Liver (tissue), 9 donors: ENCODE measurements around the gene KCNMA1. TPM values are rescaled to one million over a fixed set of nuclear protein-coding genes. Genes with fewer than 3 reads are reported as not detected.

Experiments
- DNase-seq: peaks from one replicate; pipeline ENCODE4 v3.0.0-alpha.2; 2017; ENCODE audit warnings: low spot score
- H3K27ac ChIP-seq, 2 donors: one replicate each; pipeline ENCODE4 v1.7.0; 2013; ENCODE audit warnings: inconsistent platforms in 2 of 2, low read length in 2 of 2, control low read depth in 1 of 2, low read depth in 1 of 2, mild to moderate bottlenecking in 1 of 2
- H3K27me3 ChIP-seq, 4 donors: one replicate each; pipeline versions ENCODE4 v1.6.1 to v1.7.0; 2013; ENCODE audit warnings: low read length in 3 of 4, inconsistent platforms in 1 of 4, mild to moderate bottlenecking in 1 of 4, moderate library complexity in 1 of 4; ENCODE audit not compliant: control insufficient read depth in 4 of 4, insufficient read depth in 4 of 4
- H3K36me3 ChIP-seq, 4 donors: one replicate each; pipeline versions ENCODE4 v1.6.1 to v1.7.0; 2013; ENCODE audit warnings: low read length in 3 of 4, mild to moderate bottlenecking in 3 of 4, low read depth in 1 of 4, moderate library complexity in 1 of 4; ENCODE audit not compliant: control insufficient read depth in 4 of 4, insufficient read depth in 3 of 4
- H3K4me1 ChIP-seq, 4 donors: one replicate each; pipeline versions ENCODE4 v1.6.1 to v1.7.0; 2013; ENCODE audit warnings: low read length in 3 of 4, mild to moderate bottlenecking in 3 of 4, moderate library complexity in 1 of 4; ENCODE audit not compliant: control insufficient read depth in 4 of 4, insufficient read depth in 4 of 4
- H3K4me3 ChIP-seq, 3 donors: one replicate each; pipeline versions ENCODE4 v1.6.1 to v1.7.0; 2013; ENCODE audit warnings: low read length in 3 of 3, control low read depth in 1 of 3, low read depth in 1 of 3, mild to moderate bottlenecking in 1 of 3
- H3K9ac ChIP-seq, 2 donors: one replicate each; pipeline ENCODE4 v1.7.0; 2013; ENCODE audit warnings: low read length in 2 of 2, mild to moderate bottlenecking in 2 of 2, moderate library complexity in 2 of 2, control low read depth in 1 of 2, low read depth in 1 of 2
- H3K9me3 ChIP-seq, 4 donors: one replicate each; pipeline versions ENCODE4 v1.6.1 to v1.7.0; 2013; ENCODE audit warnings: low read length in 3 of 4; ENCODE audit not compliant: control insufficient read depth in 4 of 4
- EGR1 ChIP-seq, 2 donors: IDR thresholded peaks; 2 replicates each; pipeline ENCODE4 v1.6.1; 2016 to 2018; ENCODE audit warnings: antibody characterized with exemption in 2 of 2, low read depth in 2 of 2
- FOXA2 ChIP-seq: IDR thresholded peaks from 2 replicates; pipeline ENCODE4 v1.6.1; 2016; ENCODE audit warnings: antibody characterized with exemption
- GABPA ChIP-seq, 2 donors: IDR thresholded peaks in 1 of 2; conservative IDR thresholded peaks in 1 of 2; 2 replicates each; pipeline ENCODE4 v1.6.1; 2016; ENCODE audit warnings: antibody characterized with exemption in 2 of 2, mild to moderate bottlenecking in 1 of 2, moderate library complexity in 1 of 2
- HNF4A ChIP-seq, 2 donors: conservative IDR thresholded peaks; 2 replicates each; pipeline ENCODE4 v1.6.1; 2016; ENCODE audit warnings: antibody characterized with exemption in 2 of 2, mild to moderate bottlenecking in 2 of 2
- HNF4G ChIP-seq: IDR thresholded peaks from 2 replicates; pipeline ENCODE4 v1.6.1; 2016; ENCODE audit warnings: antibody characterized with exemption
- JUND ChIP-seq, 2 donors: IDR thresholded peaks; 2 replicates each; pipeline ENCODE4 v1.6.1; 2016; ENCODE audit warnings: antibody characterized with exemption in 2 of 2
- NR2F2 ChIP-seq: IDR thresholded peaks from 2 replicates; pipeline ENCODE4 v1.6.1; 2016; ENCODE audit warnings: antibody characterized with exemption
- RAD21 ChIP-seq, 2 donors: IDR thresholded peaks; 2 replicates each; pipeline ENCODE4 v1.6.1; 2016; ENCODE audit warnings: antibody characterized with exemption in 2 of 2, mild to moderate bottlenecking in 2 of 2
- RXRA ChIP-seq, 2 donors: IDR thresholded peaks; 2 replicates each; pipeline ENCODE4 v1.6.1; 2017 to 2018; ENCODE audit warnings: antibody characterized with exemption in 2 of 2, mild to moderate bottlenecking in 1 of 2
- SP1 ChIP-seq: IDR thresholded peaks from 2 replicates; pipeline ENCODE4 v1.6.1; 2018; ENCODE audit warnings: antibody characterized with exemption, mild to moderate bottlenecking
- TAF1 ChIP-seq: conservative IDR thresholded peaks from 2 replicates; pipeline ENCODE4 v1.6.1; 2016; ENCODE audit warnings: antibody characterized with exemption, mild to moderate bottlenecking
- YY1 ChIP-seq: IDR thresholded peaks from 2 replicates; pipeline ENCODE4 v1.6.1; 2016; ENCODE audit warnings: antibody characterized with exemption, mild to moderate bottlenecking
- WGBS: extraction: QIAGEN DNeasy Blood & Tissue Kit; methylation state at CpG from one replicate; pipeline ENCODE4 v1.1.7; 2013; 5-methylcytosine and 5-hydroxymethylcytosine counted together
- polyA plus RNA-seq, 2 donors: library from polyadenylated mRNA; stranded (reverse) in 1 of 2; unstranded in 1 of 2; fragments of 200-250 nt in 1 of 2; fragments of >200 nt in 1 of 2; fragmentation: Nextera tagmentation in 1 of 2; extraction: Ambion mirVana in 1 of 2; gene quantifications; one replicate each; pipeline versions ENCODE4 v1.2.1 to v1.2.3, GENCODE V29; 2013 to 2015
- total RNA-seq, 2 donors: library from RNA; depleted of rRNA; stranded (reverse); fragments of >200 nt; gene quantifications; one replicate each; pipeline ENCODE4 v1.2.3, GENCODE V29; 2014
- TF ChIP-seq, protein P1 (sequence below): IDR thresholded peaks from 2 replicates; pipeline ENCODE4 v1.6.1; 2016; ENCODE audit warnings: antibody characterized with exemption
- TF ChIP-seq, protein P2 (sequence below): fragments of 150-350 bp; IDR thresholded peaks from 2 replicates; pipeline ENCODE4 v1.5.1; 2017; ENCODE audit warnings: improper control_type of control experiment, low read depth, low read length; ENCODE audit not compliant: missing input control
- TF ChIP-seq, protein P3 (sequence below): IDR thresholded peaks from 2 replicates; pipeline ENCODE4 v1.6.1; 2016; ENCODE audit warnings: antibody characterized with exemption
- TF ChIP-seq, protein P4 (sequence below): IDR thresholded peaks from 2 replicates; pipeline ENCODE4 v1.6.1; 2016; ENCODE audit warnings: antibody characterized with exemption, mild to moderate bottlenecking
- TF ChIP-seq, protein P5 (sequence below): IDR thresholded peaks from 2 replicates; pipeline ENCODE4 v1.6.1; 2016; ENCODE audit warnings: antibody characterized with exemption
- donor health status: healthy.
- donor health status: healthy.
- donor health status: healthy.
- donor health status: healthy.
- donor health status: healthy.

KCNMA1 gene
- total and polyA plus RNA-seq, 4 donors = 2.5 to 9.7 (median 4.7) TPM

DNA sequence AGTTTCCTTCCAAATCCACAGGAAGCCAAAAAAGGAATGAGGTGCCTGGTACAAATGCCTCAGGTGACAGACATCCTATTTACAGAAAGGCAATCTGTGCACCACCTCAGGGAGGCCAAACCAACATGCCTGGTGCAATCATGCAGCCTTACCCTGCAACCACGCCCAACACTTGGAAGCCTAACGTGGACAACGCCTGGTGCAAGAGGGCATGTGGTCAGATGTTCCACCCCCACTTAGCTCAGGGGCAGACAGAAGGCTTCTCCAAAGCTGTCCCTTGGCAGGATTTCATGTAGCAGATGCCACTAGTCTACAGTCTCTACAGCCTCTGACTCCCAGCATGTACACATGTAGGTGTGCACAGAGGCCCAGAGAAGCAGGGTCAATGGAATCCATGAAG is 89.5 kb downstream of the KCNMA1 start:
- H3K27me3 ChIP-seq = no peaks in the 10 kb centered on the region
- H3K4me3 ChIP-seq = no peak overlapping the region
- WGBS = 87% methylated on average over 3 of the region's 3 CpGs
- DNase-seq = no peak
- peaks cover 0 to 5% (median 3%) of the 10 kb centered on the region in 4 donors for H3K4me1 ChIP-seq
- no peak overlapping the region for H3K27ac ChIP-seq
- no peaks in the 10 kb centered on the region for H3K9me3 ChIP-seq
- TF ChIP-seq EGR1 (IDR thresholded peaks at IDR 0.05; ENCODE audit: low read depth in 2 of 2) = no peak
- TF ChIP-seq, protein P1, sequence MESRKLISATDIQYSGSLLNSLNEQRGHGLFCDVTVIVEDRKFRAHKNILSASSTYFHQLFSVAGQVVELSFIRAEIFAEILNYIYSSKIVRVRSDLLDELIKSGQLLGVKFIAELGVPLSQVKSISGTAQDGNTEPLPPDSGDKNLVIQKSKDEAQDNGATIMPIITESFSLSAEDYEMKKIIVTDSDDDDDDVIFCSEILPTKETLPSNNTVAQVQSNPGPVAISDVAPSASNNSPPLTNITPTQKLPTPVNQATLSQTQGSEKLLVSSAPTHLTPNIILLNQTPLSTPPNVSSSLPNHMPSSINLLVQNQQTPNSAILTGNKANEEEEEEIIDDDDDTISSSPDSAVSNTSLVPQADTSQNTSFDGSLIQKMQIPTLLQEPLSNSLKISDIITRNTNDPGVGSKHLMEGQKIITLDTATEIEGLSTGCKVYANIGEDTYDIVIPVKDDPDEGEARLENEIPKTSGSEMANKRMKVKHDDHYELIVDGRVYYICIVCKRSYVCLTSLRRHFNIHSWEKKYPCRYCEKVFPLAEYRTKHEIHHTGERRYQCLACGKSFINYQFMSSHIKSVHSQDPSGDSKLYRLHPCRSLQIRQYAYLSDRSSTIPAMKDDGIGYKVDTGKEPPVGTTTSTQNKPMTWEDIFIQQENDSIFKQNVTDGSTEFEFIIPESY = no peak
- no peak overlapping the region for H3K9ac ChIP-seq
- no peaks in the 10 kb centered on the region for H3K36me3 ChIP-seq

DNA sequence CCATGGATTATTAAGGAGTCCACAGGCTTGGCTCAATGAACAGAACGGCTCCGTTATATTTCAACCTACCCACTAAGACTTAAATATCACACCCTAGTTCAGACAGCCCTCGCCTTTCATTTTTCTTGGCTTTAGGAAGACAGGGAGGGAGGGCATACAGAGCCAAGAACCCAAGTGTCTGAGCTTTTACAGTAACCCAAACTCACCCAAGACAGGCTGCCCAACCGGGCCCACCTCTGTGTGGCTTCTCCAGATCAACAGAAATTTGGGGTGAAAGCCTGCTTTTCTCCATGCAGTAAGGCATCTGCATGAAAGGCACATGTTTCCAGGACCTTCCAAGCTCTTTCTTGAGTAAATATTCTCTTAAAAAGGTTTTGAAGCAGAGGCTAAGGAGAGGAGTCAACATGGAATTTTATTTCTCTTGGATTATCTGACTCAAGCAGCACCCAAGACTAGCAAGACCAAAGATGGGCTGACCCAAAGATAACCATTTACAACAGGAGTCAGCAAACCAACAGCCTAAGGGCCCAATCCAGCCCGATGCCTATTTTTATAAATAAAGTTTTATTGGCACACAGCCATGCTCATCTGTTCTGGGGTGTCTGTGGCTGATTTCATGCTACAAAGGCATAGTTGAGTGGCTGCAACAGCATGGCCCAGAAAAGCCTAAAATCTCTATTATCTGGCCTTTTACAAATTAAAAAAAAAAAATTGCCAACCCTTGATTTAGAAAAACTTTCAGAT is 90.1 kb downstream of the KCNMA1 start:
- Histone ChIP-seq H3K36me3 (no peaks in the 10 kb centered on the region), H3K27ac (no peak overlapping the region), H3K27me3 (no peaks in the 10 kb centered on the region), H3K9ac (no peak overlapping the region), H3K4me1 (peaks cover 0 to 5% (median 3%) of the 10 kb centered on the region in 4 donors), H3K9me3 (no peaks in the 10 kb centered on the region), H3K4me3 (no peak overlapping the region)
- 86% methylated on average over 5 of the region's 5 CpGs for WGBS
- TF ChIP-seq, protein P1 = no peak
- TF ChIP-seq, protein P2, sequence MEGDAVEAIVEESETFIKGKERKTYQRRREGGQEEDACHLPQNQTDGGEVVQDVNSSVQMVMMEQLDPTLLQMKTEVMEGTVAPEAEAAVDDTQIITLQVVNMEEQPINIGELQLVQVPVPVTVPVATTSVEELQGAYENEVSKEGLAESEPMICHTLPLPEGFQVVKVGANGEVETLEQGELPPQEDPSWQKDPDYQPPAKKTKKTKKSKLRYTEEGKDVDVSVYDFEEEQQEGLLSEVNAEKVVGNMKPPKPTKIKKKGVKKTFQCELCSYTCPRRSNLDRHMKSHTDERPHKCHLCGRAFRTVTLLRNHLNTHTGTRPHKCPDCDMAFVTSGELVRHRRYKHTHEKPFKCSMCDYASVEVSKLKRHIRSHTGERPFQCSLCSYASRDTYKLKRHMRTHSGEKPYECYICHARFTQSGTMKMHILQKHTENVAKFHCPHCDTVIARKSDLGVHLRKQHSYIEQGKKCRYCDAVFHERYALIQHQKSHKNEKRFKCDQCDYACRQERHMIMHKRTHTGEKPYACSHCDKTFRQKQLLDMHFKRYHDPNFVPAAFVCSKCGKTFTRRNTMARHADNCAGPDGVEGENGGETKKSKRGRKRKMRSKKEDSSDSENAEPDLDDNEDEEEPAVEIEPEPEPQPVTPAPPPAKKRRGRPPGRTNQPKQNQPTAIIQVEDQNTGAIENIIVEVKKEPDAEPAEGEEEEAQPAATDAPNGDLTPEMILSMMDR = no peak
- TF ChIP-seq GABPA (IDR thresholded peaks at IDR 0.05 in 1 of 2, conservative IDR thresholded peaks at IDR 0.05 in 1 of 2) = no peak
- TF ChIP-seq, protein P3, sequence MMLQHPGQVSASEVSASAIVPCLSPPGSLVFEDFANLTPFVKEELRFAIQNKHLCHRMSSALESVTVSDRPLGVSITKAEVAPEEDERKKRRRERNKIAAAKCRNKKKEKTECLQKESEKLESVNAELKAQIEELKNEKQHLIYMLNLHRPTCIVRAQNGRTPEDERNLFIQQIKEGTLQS = no peak
- no peak for TF ChIP-seq FOXA2
- TF ChIP-seq TAF1 = no peak
- no peak for TF ChIP-seq RAD21 (IDR thresholded peaks at IDR 0.05)
- no peak for TF ChIP-seq HNF4A (conservative IDR thresholded peaks at IDR 0.05)
- no peak for TF ChIP-seq RXRA (IDR thresholded peaks at IDR 0.05)
- TF ChIP-seq, protein P4, sequence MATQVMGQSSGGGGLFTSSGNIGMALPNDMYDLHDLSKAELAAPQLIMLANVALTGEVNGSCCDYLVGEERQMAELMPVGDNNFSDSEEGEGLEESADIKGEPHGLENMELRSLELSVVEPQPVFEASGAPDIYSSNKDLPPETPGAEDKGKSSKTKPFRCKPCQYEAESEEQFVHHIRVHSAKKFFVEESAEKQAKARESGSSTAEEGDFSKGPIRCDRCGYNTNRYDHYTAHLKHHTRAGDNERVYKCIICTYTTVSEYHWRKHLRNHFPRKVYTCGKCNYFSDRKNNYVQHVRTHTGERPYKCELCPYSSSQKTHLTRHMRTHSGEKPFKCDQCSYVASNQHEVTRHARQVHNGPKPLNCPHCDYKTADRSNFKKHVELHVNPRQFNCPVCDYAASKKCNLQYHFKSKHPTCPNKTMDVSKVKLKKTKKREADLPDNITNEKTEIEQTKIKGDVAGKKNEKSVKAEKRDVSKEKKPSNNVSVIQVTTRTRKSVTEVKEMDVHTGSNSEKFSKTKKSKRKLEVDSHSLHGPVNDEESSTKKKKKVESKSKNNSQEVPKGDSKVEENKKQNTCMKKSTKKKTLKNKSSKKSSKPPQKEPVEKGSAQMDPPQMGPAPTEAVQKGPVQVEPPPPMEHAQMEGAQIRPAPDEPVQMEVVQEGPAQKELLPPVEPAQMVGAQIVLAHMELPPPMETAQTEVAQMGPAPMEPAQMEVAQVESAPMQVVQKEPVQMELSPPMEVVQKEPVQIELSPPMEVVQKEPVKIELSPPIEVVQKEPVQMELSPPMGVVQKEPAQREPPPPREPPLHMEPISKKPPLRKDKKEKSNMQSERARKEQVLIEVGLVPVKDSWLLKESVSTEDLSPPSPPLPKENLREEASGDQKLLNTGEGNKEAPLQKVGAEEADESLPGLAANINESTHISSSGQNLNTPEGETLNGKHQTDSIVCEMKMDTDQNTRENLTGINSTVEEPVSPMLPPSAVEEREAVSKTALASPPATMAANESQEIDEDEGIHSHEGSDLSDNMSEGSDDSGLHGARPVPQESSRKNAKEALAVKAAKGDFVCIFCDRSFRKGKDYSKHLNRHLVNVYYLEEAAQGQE = no peak
- TF ChIP-seq, protein P5, sequence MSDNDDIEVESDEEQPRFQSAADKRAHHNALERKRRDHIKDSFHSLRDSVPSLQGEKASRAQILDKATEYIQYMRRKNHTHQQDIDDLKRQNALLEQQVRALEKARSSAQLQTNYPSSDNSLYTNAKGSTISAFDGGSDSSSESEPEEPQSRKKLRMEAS = no peak
- no peak for TF ChIP-seq JUND (IDR thresholded peaks at IDR 0.05)
- TF ChIP-seq YY1 = no peak
- no peak for TF ChIP-seq NR2F2
- no peak for TF ChIP-seq HNF4G
- TF ChIP-seq SP1 = no peak
- no peak for DNase-seq
